ENCODE data around the gene IL21.

IL21 gene

GRCh38 chr4:122632396-122633143 is 11.7 kb upstream of the IL21 start:
- no peak for DNase-seq

DNA sequence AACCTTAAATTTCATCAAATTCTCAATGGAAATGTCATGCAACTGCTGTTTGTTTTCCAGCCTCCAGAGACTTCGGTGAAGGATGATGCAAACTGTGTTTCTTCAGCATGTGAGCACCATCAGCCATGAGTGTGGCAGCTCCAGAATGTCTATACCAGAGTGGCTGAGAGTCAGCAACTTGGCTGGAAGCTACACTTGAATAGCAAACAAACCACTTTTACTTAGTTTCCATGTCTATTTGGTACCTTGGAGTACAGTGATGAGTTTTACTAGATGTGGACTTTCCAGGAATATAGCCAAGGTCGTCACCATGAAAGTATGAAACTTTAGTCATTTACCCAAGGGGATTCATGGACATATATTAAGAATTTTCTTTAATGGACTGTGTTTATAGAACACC is 4.3 kb upstream of the IL21 start:
- DNase-seq = no peak

- DNase-seq = no peak
Observed at GRCh38 chr4:122624205-122624604, 3.3 kb upstream of the IL21 start.

DNA sequence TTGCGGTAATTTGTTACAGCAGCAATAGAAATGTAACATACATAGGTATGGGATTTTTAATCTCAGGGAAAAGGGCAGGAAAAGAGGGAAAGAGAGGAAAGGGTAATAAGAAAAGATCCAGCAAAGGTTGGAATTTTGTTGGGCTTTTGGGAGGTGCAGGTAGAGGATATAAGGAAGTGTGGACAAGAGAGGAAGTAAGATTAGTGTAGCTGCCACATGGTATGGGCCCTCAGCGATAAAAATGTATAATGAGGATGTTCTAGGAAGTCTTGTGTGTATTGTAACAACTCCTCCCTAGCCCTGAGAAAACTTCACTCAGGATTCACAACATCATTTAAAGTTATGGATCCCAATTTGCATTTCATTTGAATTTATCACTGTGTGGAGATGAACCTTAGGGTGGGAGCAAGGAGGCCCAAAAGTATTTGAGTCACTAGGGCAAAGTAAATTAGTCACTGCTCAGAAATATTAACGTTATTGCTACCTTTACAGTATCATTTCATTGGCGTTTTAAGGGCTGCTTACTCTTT is 2.8 kb upstream of the IL21 start:
- DNase-seq = no peak

GRCh38 chr4:122622400-122622799 is 1.5 kb upstream of the IL21 start:
- no peak for DNase-seq

- DNase-seq = no peak
Observed at GRCh38 chr4:122619611-122620010, 1.3 kb downstream of the IL21 start.

DNA sequence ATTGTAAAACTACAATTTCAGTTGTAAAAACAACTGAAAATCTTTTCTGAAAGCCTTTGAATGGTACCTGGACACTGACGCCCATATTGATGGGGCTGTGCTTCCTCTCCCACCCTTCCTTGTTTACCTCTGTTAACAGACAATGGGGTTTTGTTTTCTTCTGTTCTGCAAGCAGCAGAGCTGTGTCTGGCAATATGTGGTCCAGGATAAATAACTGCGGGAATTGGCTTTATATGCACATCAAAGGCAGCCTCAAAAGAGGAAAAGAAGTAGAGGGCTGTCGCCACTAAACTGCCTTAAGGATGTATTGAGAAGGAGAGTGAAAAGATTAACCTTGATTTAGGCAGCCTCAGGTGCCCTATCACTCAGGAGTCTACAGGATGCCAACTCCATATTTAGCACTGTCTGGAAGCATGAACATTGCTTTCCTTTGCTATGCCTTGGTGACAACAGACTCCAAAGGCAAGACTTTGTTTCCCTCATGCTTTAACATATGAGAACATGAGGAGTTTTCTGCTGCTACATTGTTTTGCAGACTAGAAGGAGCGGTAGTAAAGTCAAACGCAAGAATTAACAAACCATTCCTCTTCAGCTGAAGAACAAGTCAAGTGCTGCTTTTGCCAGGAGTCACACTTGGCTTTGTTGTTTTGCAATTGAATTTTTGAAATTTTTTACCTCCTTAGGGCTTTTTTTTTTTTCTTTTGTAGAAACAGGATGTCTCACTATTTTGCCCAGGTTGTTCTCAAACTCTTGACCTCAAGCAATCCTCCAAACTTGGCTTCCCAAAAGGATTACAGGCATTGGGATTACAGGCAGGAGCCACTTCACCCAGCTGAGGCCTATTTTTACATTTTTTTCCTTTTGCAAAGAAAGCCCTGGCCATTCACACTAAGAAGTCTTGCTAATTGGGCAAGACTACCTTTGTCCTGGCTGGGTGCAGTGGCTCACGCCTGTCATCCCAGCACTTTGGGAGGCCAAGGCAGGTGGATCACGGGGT is 3.0 kb downstream of the IL21 start:
- DNase-seq = no peak

GRCh38 chr4:122616915-122617596 is 3.8 kb downstream of the IL21 start:
- no peak for DNase-seq

- no peak for DNase-seq
Observed at GRCh38 chr4:122614621-122615020, 6.2 kb downstream of the IL21 start.

DNA sequence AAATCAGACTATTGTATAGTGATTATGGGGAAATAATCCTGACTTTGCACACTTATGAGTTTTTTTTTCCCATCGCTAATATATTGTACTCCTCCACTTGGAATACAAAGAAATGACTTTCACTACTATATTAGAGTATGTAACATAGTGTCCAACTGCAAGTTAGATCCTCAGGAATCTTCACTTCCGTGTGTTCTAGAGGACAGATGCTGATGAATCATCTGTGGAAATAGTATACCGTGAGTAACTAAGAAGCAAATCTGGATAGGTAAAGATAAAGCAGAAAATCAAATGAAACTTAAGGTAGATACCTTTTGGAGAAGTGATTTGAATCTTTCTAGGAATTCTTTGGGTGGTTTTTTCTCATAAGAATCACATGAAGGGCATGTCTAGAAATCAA is 8.3 kb downstream of the IL21 start:
- no peak for DNase-seq

- DNase-seq = no peak
Observed at GRCh38 chr4:122606364-122607043, 14.4 kb downstream of the IL21 start.

GRCh38 chr4:122604146-122604545 is 16.7 kb downstream of the IL21 start:
- DNase-seq = no peak

GRCh38 chr4:122603156-122603574 is 17.7 kb downstream of the IL21 start:
- DNase-seq = no peak

- DNase-seq = no peak
Observed at GRCh38 chr4:122602277-122603142, 18.4 kb downstream of the IL21 start.

- no peak for DNase-seq
Observed at GRCh38 chr4:122591196-122591595, 29.7 kb downstream of the IL21 start.

DNA sequence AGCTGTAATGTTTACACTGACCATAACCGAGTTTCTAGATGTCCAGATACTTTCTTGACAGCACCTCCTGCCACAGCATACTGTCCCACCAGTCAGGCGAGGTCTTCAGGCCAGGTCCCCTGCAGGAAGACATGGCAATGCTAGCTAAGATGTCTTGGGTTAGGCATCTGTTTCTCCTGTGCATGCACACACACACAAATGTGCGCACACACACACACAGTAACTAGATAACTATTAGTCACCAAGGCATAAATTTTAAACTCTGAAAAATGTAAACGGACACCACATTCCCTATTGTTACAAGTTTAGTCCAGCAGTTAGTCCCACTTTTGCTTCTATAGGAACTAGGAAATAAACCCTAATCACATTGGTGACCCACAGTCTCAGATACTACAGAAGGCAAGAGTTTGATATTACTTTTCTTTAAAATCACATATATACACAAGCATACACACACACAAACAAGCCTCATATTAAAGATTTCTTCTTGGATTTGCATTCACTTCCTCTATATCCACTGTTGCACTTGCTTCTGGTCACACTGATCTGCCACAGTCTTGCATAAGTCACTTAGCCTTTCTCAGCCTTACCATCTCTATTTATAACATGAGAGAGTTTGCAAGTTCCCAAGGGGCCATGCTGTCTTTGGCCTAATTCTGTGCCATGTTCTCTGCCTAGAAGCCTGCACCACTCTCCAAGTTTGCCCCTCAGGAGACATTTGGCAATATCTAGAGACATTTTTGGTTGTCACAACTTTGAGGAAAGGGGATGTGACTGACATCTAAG is 32.2 kb downstream of the IL21 start:
- DNase-seq = no peak

DNA sequence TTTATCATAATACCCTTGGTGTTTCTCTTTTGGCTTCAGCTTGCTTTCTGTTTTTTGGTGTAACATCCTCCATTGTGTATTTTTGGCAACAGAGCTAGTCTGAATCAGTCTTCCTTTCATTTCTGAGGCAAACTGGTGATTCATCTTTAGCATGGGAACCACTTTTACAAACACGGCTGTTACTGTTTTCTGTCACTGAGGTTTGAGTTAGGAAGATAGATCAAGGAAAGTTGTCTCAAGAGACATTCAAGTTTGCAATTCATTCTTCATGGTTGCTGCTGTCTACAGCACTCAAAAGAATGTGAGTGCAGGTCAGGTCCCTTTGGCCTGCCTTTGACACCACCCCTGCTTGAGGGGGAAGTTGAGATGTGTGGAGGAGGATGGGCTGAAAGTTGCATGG is 36.3 kb downstream of the IL21 start:
- no peak for DNase-seq

- no peak for DNase-seq
Observed at GRCh38 chr4:122583906-122584305, 37.0 kb downstream of the IL21 start.

- DNase-seq = peak; percentile 9 to 46
Observed at GRCh38 chr4:122577808-122578781, 42.8 kb downstream of the IL21 start.
